Tibial artery (tissue), 4 donors: ENCODE data around the gene PSMB10.
"Not testable (repeated sequence)": the region's sequence is repeated elsewhere in the genome, so short reads cannot be mapped to it uniquely, and the experiment has no call there.

ENCODE experiments used
- DNase-seq, 2 donors: peaks; one replicate each; pipeline ENCODE4 v3.0.0-alpha.2; 2019
- H3K27ac ChIP-seq, 2 donors: fragments of 200-600 bp; sonication (generic) in 1 of 2; 1 replicate in 1 of 2; 2 replicates in 1 of 2; pipeline ENCODE4 v1.5.1; 2018 to 2019; ENCODE audit warnings: mild to moderate bottlenecking in 1 of 2
- H3K27me3 ChIP-seq, 2 donors: fragments of 200-600 bp; sonication (generic) in 1 of 2; one replicate each; pipeline versions ENCODE4 v1.5.1 to v1.6.0; 2016 to 2019
- H3K36me3 ChIP-seq, 3 donors: fragments of 200-600 bp; sonication (generic) in 2 of 3; one replicate each; pipeline ENCODE4 v1.5.1; 2016 to 2019; ENCODE audit warnings: mild to moderate bottlenecking in 2 of 3
- H3K4me1 ChIP-seq, 4 donors: fragments of 200-600 bp; sonication (generic) in 2 of 4; 1 replicate in 3 of 4; 2 replicates in 1 of 4; pipeline ENCODE4 v1.5.1; 2016 to 2019
- H3K4me3 ChIP-seq, 2 donors: fragments of 200-600 bp; sonication (generic) in 1 of 2; 1 replicate in 1 of 2; 2 replicates in 1 of 2; pipeline ENCODE4 v1.5.1; 2018 to 2019; ENCODE audit warnings: mild to moderate bottlenecking in 2 of 2
- H3K9me3 ChIP-seq, 3 donors: fragments of 200-600 bp; sonication (generic) in 1 of 3; one replicate each; pipeline ENCODE4 v1.5.1; 2016 to 2019
- CTCF ChIP-seq, 2 experiments: fragments of 200-600 bp in 1 of 2; fragments of 450-650 bp in 1 of 2; IDR thresholded peaks; one replicate each; pipeline ENCODE4 v1.5.1; 2017 to 2019; ENCODE audit warnings: antibody characterized with exemption in 2 of 2, mild to moderate bottlenecking in 1 of 2, moderate library complexity in 1 of 2
- intact Hi-C: fragments of 100-400 bp; cut with DNase I; formaldehyde crosslinking; loops from one replicate; pipeline ENCODE4 v1.15.0; 2023; ENCODE audit warnings: low total_unique reads

PSMB10 gene

DNA sequence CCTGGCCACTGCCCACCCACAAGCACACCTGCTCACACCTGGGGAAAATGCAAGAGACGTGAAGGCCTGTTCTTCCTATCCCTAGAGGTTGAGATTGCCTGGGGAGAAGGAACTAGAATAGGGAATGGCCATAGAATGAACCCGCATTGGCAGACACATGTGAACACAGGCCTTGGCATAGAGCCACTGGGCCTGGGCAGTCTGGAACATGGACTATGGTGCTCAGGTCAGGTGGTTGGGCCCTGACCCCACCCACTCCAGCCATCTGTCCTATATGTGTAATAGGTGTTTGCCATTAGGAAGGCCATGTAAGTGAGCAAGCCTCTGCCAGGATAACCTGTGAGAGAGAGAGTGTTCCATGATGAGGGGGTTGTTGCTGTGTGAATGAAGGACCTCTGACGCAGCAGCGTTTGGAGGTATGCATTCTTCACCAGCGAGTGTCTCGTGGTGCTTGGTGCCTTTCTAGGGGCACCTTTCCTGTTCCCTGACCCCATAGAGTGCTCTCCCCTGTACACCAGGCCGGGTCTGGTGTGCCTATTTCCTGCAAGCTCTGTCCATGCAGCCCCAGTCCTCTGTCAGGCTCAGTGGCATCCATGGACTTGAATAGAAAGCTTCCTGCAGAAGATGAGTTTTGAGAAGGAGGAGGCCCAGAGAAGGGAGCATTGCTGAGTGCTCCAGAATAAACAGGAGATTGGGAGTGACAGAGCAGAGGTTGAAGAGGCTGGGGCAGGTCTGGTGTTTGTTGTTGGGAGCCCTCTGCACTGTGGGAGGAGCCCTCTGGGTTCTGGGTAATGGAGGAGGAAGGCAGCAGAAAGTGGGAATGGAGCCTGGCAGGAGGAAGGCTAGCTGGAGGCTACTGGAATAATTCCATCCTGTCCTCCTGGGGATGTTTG is 20.6 kb downstream of the PSMB10 start:
- no peak for DNase-seq
- intact Hi-C loops: no loop called here
- peak overlapping the region; percentile 40 to 57 for H3K27ac ChIP-seq
- TF ChIP-seq CTCF (IDR thresholded peaks at IDR 0.05): no peak
- peaks cover under 1 to 26% (median 2%) of the 10 kb centered on the region in 3 donors for H3K36me3 ChIP-seq
- H3K4me3 ChIP-seq: no peak overlapping the region
- H3K9me3 ChIP-seq: no peaks in the 10 kb centered on the region
- no peaks in the 10 kb centered on the region for H3K27me3 ChIP-seq
- peaks cover 0 to 43% (median 26%) of the 10 kb centered on the region in 4 donors for H3K4me1 ChIP-seq

DNA sequence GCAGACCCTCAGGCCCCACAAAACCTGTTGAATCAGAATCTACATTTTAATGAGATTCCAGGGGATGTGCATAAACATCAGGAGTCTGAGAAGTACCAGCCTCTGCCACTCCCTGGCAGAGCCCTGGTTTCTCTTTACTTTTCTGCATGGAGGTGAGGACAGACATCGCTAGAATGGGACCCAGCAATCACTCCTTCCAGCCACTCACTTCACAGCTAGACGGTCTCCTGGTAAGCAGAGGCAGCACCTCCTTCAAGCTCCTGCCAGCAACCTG is 21.2 kb downstream of the PSMB10 start:
- DNase-seq, intact Hi-C loops, H3K9me3 ChIP-seq, H3K4me3 ChIP-seq, H3K27me3 ChIP-seq, H3K27ac ChIP-seq: not testable (repeated sequence)
- Histone ChIP-seq H3K36me3 (peaks cover 7 to 33% (median 8%) of the 10 kb centered on the region in 3 donors), H3K4me1 (peaks cover 0 to 43% (median 26%) of the 10 kb centered on the region in 4 donors)

GRCh38 chr16:67914758-67915495 is 21.7 kb downstream of the PSMB10 start:
- no peak for DNase-seq
- Histone ChIP-seq H3K4me3 (no peak overlapping the region), H3K27ac (no peak overlapping the region), H3K4me1 (peaks cover 0 to 41% (median 26%) of the 10 kb centered on the region in 4 donors), H3K27me3 (no peaks in the 10 kb centered on the region), H3K9me3 (no peaks in the 10 kb centered on the region), H3K36me3 (peaks cover 12 to 38% (median 13%) of the 10 kb centered on the region in 3 donors)
- no peak for TF ChIP-seq CTCF (IDR thresholded peaks at IDR 0.05)
- intact Hi-C loops: no loop called here

- Histone ChIP-seq H3K9me3 (no peaks in the 10 kb centered on the region), H3K27me3 (no peaks in the 10 kb centered on the region), H3K27ac (no peak overlapping the region), H3K36me3 (peaks cover 26 to 44% (median 28%) of the 10 kb centered on the region in 3 donors), H3K4me3 (no peak overlapping the region), H3K4me1 (peaks cover 0 to 4% (median 0%) of the 10 kb centered on the region in 4 donors)
- DNase-seq: no peak
- no peak for TF ChIP-seq CTCF (IDR thresholded peaks at IDR 0.05)
- intact Hi-C loops: no loop called here
These were observed 26.5 kb downstream of the PSMB10 start for GRCh38 chr16:67910158-67910557.

- no peak for DNase-seq
- Histone ChIP-seq H3K36me3 (peaks cover 26 to 42% (median 28%) of the 10 kb centered on the region in 3 donors), H3K4me3 (no peak overlapping the region), H3K27ac (no peak overlapping the region), H3K4me1 (no peaks in the 10 kb centered on the region), H3K9me3 (no peaks in the 10 kb centered on the region), H3K27me3 (no peaks in the 10 kb centered on the region)
- no peak for TF ChIP-seq CTCF (IDR thresholded peaks at IDR 0.05)
- intact Hi-C loops: no loop called here
These were observed 27.5 kb downstream of the PSMB10 start for GRCh38 chr16:67909056-67909742.
